Activated T-cell treated with anti-CD3 and anti-CD28 coated beads for 48 hours (primary cell): ENCODE data around the gene SRCIN1.
"Not testable (repeated sequence)": the region's sequence is repeated elsewhere in the genome, so short reads cannot be mapped to it uniquely, and the experiment has no call there.

Source experiments
- DNase-seq: peaks from one replicate; pipeline ENCODE4 v3.0.0-alpha.2; 2020; ENCODE audit warnings: low read depth

SRCIN1 gene

GRCh38 chr17:38482039-38482699, 123.6 kb downstream of the SRCIN1 start:
- not testable (repeated sequence) for DNase-seq
